PC-3 (cell line): ENCODE measurements around the gene C19orf33. TPM values are rescaled to one million over a fixed set of nuclear protein-coding genes. Genes with fewer than 3 reads are reported as not detected.

Experiments
- ATAC-seq: fragments of 200-7000 bp; cut with Tn5 transposase; 2 replicates; pipeline ENCODE4 v1.9.1; 2020; ENCODE audit warnings: mild to moderate bottlenecking, moderate library complexity
- BruUV-seq: library from RNA; stranded (reverse); fragments of 400-500 nt; replicated peaks from 2 replicates; lab custom pipeline; 2021; lab: Mats Ljungman, UMichigan
- CTCF ChIA-PET: fragments of 300-600 bp; sonication (Branson Sonifier 250); formaldehyde crosslinking; loops from one replicate; lab custom pipeline; 2022; ENCODE audit warnings: antibody characterized with exemption; lab: Charles Lee
- POLR2A ChIA-PET: fragments of 300-600 bp; sonication (Branson Sonifier 250); formaldehyde crosslinking; loops from one replicate; lab custom pipeline; 2022; ENCODE audit warnings: antibody characterized with exemption; ENCODE audit not compliant: unreplicated experiment; lab: Charles Lee
- DNase-seq: peaks from one replicate; pipeline ENCODE4 v3.0.0-alpha.2; 2015
- H2AFZ ChIP-seq: fragments of 300-600 bp; sonication (generic); 2 replicates; pipeline ENCODE4 v1.6.0; 2016; ENCODE audit warnings: antibody characterized with exemption, low read length
- H3F3A ChIP-seq: fragments of 300-600 bp; sonication (generic); one replicate; pipeline ENCODE4 v1.6.0; 2017; ENCODE audit warnings: antibody characterized with exemption, low read length, control low read depth, mild to moderate bottlenecking; ENCODE audit not compliant: unreplicated experiment
- H3K27ac ChIP-seq: fragments of 300-600 bp; sonication (generic); 2 replicates; pipeline ENCODE4 v1.5.1; 2016; ENCODE audit warnings: mild to moderate bottlenecking, low read length
- H3K27me3 ChIP-seq: fragments of 300-600 bp; sonication (generic); 2 replicates; pipeline ENCODE4 v1.6.1; 2016; ENCODE audit warnings: low read length, mixed read lengths
- H3K36me3 ChIP-seq: fragments of 300-600 bp; sonication (generic); 2 replicates; pipeline ENCODE4 v1.6.1; 2016; ENCODE audit warnings: low read depth, mixed run types, low read length, mixed read lengths
- H3K4me1 ChIP-seq: fragments of 300-600 bp; sonication (generic); 2 replicates; pipeline ENCODE4 v1.5.1; 2016; ENCODE audit warnings: low read length; ENCODE audit not compliant: insufficient read depth
- H3K4me2 ChIP-seq: fragments of 300-600 bp; sonication (generic); 2 replicates; pipeline ENCODE4 v1.6.0; 2016; ENCODE audit warnings: low read length
- H3K4me3 ChIP-seq: fragments of 300-600 bp; sonication (generic); 2 replicates; pipeline ENCODE4 v1.5.1; 2016; ENCODE audit warnings: mild to moderate bottlenecking, low read length, mixed read lengths
- H3K79me2 ChIP-seq: fragments of 300-600 bp; sonication (generic); 2 replicates; pipeline ENCODE4 v1.6.1; 2017; ENCODE audit warnings: low read length, mixed read lengths
- H3K9ac ChIP-seq: fragments of 300-600 bp; sonication (generic); 2 replicates; pipeline ENCODE4 v1.6.0; 2016; ENCODE audit warnings: mild to moderate bottlenecking, low read length
- H3K9me2 ChIP-seq: fragments of 300-600 bp; sonication (generic); replicated peaks from 2 replicates; pipeline ENCODE4 v1.6.1; 2016; ENCODE audit warnings: mixed run types, low read length, mixed read lengths
- H3K9me3 ChIP-seq: fragments of 300-600 bp; sonication (generic); 2 replicates; pipeline ENCODE4 v1.6.1; 2016; ENCODE audit warnings: low read length, mixed read lengths
- H4K20me1 ChIP-seq: fragments of 300-600 bp; sonication (generic); 2 replicates; pipeline ENCODE4 v1.6.1; 2016; ENCODE audit warnings: low read length, mixed read lengths
- CTCF ChIP-seq: fragments of 300-600 bp; sonication (generic); conservative IDR thresholded peaks from 2 replicates; pipeline ENCODE4 v1.5.1; 2017; ENCODE audit warnings: antibody characterized with exemption, low read depth, mild to moderate bottlenecking, low read length
- EZH2 ChIP-seq: fragments of 300-600 bp; sonication (generic); IDR thresholded peaks from one replicate; pipeline ENCODE4 v1.6.1; 2017; ENCODE audit warnings: antibody characterized with exemption, mild to moderate bottlenecking, low read length; ENCODE audit not compliant: unreplicated experiment
- EZH2phosphoT487 ChIP-seq: fragments of 300-600 bp; sonication (generic); IDR thresholded peaks from 2 replicates; pipeline ENCODE4 v1.6.1; 2018; ENCODE audit warnings: mild to moderate bottlenecking, antibody characterized with exemption, low read length, borderline replicate concordance
- intact Hi-C: fragments of 100-400 bp; cut with micrococcal nuclease; formaldehyde crosslinking; loops from 2 replicates; pipeline ENCODE4 v1.9.0; 2023
- total RNA-seq: library from RNA; depleted of rRNA; stranded (reverse); fragments of >200 nt; gene quantifications from 2 replicates; pipeline ENCODE4 v1.2.3, GENCODE V29; 2014

Gene C19orf33
- total RNA-seq, 1 experiment from 2014 or later, result 212 TPM

DNA sequence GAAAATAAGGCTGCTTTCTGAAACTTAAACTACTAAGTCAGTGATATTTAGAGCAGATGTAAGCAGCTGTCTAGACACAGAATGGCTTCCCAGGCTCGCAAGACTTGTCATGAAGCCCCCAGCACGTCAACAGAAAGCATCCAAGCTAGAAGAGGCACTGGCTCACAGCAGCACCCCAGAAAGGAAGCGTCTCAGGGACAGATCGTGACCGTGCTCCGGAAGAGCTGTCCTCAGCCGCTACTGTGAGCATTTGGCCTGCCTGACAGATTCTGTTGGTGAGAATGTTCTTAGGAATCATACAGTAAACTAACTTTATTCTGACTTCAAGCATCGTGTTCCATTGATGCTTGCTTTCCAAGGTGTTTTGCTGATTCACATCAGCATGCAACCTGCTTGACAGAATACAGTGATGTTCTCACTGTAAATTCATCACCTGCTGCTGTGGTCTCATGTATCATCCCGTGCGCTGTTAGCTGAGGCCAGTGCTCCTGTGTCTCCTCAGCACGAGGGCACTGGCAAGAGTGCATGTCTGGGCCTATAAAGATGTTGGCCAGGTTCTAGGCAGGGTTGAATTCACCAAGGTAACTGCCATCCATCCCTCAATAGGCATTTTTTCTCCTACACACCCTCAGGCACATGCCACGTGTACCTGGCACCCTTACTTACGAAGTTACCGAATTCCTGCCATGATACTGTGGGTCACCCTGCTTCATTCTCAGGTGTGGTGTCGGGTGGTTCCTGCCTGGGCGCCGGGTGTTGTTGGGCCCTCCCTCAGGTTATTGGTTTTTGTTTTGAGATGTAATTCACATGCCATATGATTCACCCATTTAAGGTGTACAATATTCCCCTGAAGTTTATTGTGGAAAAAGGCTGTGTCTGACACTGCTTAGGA lies 23.8 kb upstream of the C19orf33 start:
- H4K20me1 ChIP-seq, result no peaks in the 10 kb centered on the region
- no peak overlapping the region for H3K9ac ChIP-seq
- H2AFZ ChIP-seq, result no peak overlapping the region
- no peaks in the 10 kb centered on the region for H3K27me3 ChIP-seq
- H3K9me3 ChIP-seq, result no peaks in the 10 kb centered on the region
- ATAC-seq (no peak), DNase-seq (no peak)
- intact Hi-C loops, result no loop called here
- no peaks in the 10 kb centered on the region for H3K9me2 ChIP-seq
- TF ChIP-seq EZH2 (no peak), CTCF (no peak), EZH2phosphoT487 (no peak)
- BruUV-seq, result no TSS peak
- H3K4me1 ChIP-seq, result peaks cover 30% of the 10 kb centered on the region
- H3K4me3 ChIP-seq, result no peak overlapping the region
- CTCF ChIA-PET, result no interaction called here
- peaks cover 17% of the 10 kb centered on the region for H3K36me3 ChIP-seq
- H3K4me2 ChIP-seq, result no peak overlapping the region
- H3K27ac ChIP-seq, result no peak overlapping the region
- peaks cover 97% of the 10 kb centered on the region for H3K79me2 ChIP-seq
- POLR2A ChIA-PET, result no interaction called here
- H3F3A ChIP-seq, result peaks cover 3% of the 10 kb centered on the region

DNA sequence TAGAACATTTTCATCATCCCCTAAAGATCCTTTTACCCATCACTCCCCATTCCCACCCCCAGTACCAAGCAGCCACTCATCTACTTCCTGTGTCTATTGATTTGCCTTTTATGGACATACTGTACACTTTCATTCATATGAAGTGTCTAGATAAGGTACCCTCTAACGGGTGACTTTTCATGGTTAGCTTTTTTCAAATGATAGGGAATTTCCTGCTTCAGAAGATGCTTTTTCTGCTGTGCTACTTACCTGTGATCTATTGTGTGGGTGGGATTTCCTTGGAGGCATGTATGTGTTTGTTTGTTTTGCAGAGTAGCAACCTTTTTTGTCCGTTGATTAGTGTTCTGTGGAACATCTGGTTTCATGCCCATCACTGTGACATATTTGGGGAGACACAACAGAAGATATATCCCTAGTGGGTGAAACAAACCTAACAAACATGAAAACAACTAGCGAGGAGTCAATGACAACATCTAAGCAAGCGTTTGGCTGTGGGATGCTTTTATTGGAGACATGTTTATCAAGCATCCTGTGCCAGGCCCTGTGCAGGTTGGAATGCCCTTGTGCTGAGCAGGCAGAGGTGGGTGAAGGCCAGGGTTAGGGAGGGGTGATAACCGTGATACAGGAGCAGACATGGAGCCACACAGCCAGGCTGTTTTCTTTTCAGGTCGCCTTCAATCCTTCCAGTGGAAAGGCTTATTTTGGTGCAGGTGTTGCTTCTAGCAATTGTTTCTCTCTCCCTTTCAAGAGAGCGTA lies 22.1 kb upstream of the C19orf33 start:
- TF ChIP-seq CTCF (no peak), EZH2phosphoT487 (no peak)
- intact Hi-C loops, result no loop called here
- H3K27ac ChIP-seq, result no peak overlapping the region
- H3K4me3 ChIP-seq, result no peak overlapping the region
- H3K9ac ChIP-seq, result no peak overlapping the region
- BruUV-seq, result no TSS peak
- H3K9me2 ChIP-seq, result no peaks in the 10 kb centered on the region
- CTCF ChIA-PET, result no interaction called here
- no peaks in the 10 kb centered on the region for H4K20me1 ChIP-seq
- peaks cover 94% of the 10 kb centered on the region for H3K79me2 ChIP-seq
- POLR2A ChIA-PET, result no interaction called here
- H3K9me3 ChIP-seq, result no peaks in the 10 kb centered on the region
- peaks cover 38% of the 10 kb centered on the region for H3K4me1 ChIP-seq
- no peak for ATAC-seq
- no peaks in the 10 kb centered on the region for H3K27me3 ChIP-seq
- peaks cover 22% of the 10 kb centered on the region for H3K36me3 ChIP-seq
- no peak overlapping the region for H2AFZ ChIP-seq
- no peak for DNase-seq
- no peak overlapping the region for H3K4me2 ChIP-seq
- peaks cover 5% of the 10 kb centered on the region for H3F3A ChIP-seq
